NAMALWA (cell line): ENCODE measurements around the gene SERPINA9.
"Not testable (repeated sequence)": the region's sequence is repeated elsewhere in the genome, so short reads cannot be mapped to it uniquely, and the experiment has no call there.

Source experiments
- DNase-seq: peaks from one replicate; pipeline ENCODE4 v3.0.0-alpha.2; 2015; ENCODE audit warnings: low spot score

The SERPINA9 gene

GRCh38 chr14:94486883-94487282, 10.9 kb upstream of the SERPINA9 start:
- DNase-seq: no peak

GRCh38 chr14:94485944-94486841, 10.2 kb upstream of the SERPINA9 start:
- peak; percentile 58 for DNase-seq

GRCh38 chr14:94484481-94484880, 8.5 kb upstream of the SERPINA9 start:
- no peak for DNase-seq

GRCh38 chr14:94483729-94484275, 7.8 kb upstream of the SERPINA9 start:
- no peak for DNase-seq

- peak; percentile 42 for DNase-seq
These were observed 7.1 kb upstream of the SERPINA9 start for GRCh38 chr14:94483071-94483451.

- DNase-seq: not testable (repeated sequence)
These were observed 6.4 kb upstream of the SERPINA9 start for GRCh38 chr14:94482132-94483070.

- no peak for DNase-seq
These were observed 5.6 kb upstream of the SERPINA9 start for GRCh38 chr14:94481468-94482131.

- no peak for DNase-seq
These were observed 4.8 kb upstream of the SERPINA9 start for GRCh38 chr14:94480809-94481208.

- DNase-seq: no peak
These were observed 2.4 kb upstream of the SERPINA9 start for GRCh38 chr14:94478420-94478819.

GRCh38 chr14:94474581-94475031, 1.4 kb downstream of the SERPINA9 start:
- no peak for DNase-seq

- no peak for DNase-seq
These were observed 2.2 kb downstream of the SERPINA9 start for GRCh38 chr14:94473666-94474410.

GRCh38 chr14:94472842-94473241, 3.2 kb downstream of the SERPINA9 start:
- no peak for DNase-seq

- DNase-seq: no peak
These were observed 5.0 kb downstream of the SERPINA9 start for GRCh38 chr14:94471045-94471444.

GRCh38 chr14:94470311-94470710, 5.7 kb downstream of the SERPINA9 start:
- no peak for DNase-seq

- no peak for DNase-seq
These were observed 6.7 kb downstream of the SERPINA9 start for GRCh38 chr14:94469261-94469660.

GRCh38 chr14:94467728-94468520, 8.1 kb downstream of the SERPINA9 start:
- no peak for DNase-seq

- no peak for DNase-seq
These were observed 9.2 kb downstream of the SERPINA9 start for GRCh38 chr14:94466706-94467370.

GRCh38 chr14:94465042-94465441, 11.0 kb downstream of the SERPINA9 start:
- no peak for DNase-seq

GRCh38 chr14:94464290-94464689, 11.7 kb downstream of the SERPINA9 start:
- no peak for DNase-seq
